Medulla oblongata (tissue), 1 donor: ENCODE data around the gene PAQR3.
"Not testable (repeated sequence)": the region's sequence is repeated elsewhere in the genome, so short reads cannot be mapped to it uniquely, and the experiment has no call there.

Experiments
- DNase-seq: peaks from one replicate; pipeline ENCODE4 v3.0.0-alpha.2; 2015; ENCODE audit errors: extremely low spot score

PAQR3 gene

DNA sequence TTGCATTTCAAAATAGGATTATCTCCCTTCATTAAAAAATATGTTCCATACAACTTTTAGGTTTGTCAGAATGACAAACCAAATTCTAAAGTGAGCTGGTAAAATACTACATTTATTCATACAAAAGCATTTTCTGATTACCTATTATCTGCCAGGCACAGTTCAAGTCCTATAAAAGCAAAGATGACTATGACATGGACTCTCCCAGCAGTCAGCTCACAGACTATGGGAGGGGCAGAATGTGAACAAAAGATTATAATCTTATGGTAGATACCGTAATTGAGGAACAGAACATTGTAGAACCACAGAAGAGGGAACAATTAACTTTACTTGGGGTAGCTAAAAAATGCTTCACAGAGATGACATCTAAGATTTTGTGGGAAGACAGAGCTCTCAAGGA lies 12.4 kb downstream of the PAQR3 start:
- no peak for DNase-seq

DNA sequence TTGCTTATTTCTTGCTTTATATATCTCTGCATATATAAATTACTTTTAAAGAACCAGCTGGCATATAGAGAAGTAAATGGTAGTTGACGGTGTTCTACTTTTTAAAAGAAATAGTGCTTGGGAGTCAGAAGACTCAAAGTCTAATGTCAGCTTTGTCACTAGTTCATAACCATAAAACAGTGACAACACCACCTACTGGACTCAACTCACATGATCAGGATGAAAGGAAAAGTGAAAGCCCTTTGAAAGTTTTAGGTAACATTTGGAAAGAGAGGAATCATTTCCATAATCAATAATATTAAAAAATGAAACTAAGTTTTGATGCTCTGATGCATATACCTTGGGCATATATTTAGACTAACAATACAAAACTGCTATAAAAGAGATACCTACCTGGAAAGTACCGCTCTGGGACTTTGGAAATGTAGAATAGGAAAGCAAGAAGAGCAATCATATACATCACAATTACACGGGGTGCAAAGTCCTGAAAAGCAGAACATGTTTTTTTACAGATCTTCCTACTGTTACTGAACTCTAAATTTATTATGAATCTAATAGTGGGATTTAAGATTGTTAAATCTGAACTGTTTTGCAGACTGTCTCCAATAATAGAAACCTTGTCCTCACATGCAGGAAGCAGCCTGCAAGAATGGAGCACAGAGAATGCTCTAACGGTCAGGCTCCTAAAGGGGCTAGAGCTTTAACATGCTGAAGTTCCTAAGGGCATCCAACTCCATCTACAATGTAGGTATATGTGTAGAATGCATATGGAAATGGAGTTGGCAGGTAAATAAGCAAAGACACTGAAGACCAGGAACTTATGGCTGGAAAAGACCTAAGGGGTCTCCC lies 15.6 kb downstream of the PAQR3 start:
- no peak for DNase-seq

DNA sequence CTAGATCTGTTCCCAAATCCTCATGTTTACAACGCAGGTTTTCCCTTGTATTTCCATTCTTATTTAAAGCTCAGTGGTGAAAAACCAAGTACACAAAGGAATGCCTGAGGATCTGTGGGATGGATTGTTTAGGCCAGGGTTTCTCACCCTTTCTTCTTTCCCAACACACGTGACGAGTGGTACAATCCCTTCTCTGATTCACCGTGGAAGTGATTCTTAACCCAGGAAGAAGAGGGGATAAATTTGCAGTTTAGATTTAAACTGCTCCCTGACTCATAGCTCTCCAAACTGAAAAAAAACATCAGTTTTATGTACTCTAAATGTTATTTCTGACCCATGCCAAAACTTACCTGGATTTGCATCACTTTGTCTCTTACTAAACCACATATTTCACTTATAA lies 17.0 kb downstream of the PAQR3 start:
- DNase-seq, result no peak

DNA sequence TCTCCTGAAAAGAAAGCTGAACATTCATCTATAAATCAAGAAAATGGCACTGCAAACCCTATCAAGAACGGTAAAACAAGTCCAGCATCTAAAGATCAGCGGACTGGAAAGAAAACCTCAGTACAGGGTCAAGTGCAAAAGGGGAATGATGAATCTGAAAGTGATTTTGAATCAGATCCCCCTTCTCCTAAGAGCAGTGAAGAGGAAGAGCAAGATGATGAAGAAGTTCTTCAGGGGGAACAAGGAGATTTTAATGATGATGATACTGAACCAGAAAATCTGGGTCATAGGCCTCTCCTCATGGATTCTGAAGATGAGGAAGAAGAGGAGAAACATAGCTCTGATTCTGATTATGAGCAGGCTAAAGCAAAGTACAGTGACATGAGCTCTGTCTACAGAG lies 28.6 kb downstream of the PAQR3 start:
- no peak for DNase-seq

DNA sequence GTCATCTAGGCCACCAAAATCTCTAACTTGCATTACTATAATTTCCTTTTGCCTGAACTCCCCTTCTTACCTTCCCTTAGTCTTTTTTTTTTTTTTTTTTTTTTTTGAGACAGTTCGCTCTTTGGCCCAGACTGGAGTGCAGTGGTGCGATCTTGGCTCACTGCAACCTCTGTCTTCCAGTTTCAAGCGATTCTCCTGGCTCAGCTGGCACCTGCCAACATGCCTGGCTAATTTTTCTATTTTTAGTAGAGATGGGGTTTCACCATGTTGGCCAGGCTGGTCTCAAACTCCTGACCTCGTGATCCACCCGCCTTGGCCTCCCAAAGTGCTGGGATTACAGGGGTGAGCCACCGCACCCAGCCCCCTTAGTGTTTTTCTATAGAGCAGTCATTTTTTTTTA lies 30.3 kb downstream of the PAQR3 start:
- not testable (repeated sequence) for DNase-seq

DNA sequence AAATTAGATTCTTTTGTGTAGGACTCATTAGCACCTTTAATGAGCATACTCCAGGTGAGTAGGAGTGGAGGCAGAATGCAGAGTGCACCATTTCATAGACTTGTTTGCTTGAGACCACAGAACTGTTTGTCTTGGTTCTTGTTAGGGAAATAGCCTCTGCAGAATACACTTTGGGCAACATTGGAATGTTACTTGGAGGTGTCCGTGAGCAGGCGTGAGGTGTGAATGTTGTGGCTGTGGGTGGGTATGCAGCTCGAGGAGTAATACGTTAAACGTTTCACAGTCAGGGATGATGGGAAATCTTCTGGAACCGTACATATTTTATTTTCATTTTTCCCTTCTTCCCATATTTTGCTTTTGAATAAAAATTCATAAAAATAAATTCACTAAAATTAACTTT lies 31.6 kb downstream of the PAQR3 start:
- no peak for DNase-seq

DNA sequence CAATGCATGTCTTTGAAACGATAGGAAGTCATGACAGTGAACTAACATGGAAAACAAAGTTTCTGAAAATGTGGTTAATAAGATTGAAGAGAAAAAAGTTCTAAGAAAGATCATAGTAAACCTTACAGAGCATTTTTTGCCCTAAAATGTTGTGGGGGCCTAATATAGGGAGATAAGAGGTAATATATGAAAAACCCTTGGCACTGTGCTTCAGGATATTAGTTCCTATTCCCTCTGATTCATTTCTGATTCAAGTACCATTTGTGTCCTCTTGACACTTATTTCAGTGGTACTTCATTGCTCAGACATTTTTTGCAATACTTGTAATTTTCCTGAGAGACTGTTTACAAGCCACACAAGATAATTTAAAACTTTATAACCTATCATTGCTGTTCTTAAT lies 35.1 kb downstream of the PAQR3 start:
- no peak for DNase-seq

DNA sequence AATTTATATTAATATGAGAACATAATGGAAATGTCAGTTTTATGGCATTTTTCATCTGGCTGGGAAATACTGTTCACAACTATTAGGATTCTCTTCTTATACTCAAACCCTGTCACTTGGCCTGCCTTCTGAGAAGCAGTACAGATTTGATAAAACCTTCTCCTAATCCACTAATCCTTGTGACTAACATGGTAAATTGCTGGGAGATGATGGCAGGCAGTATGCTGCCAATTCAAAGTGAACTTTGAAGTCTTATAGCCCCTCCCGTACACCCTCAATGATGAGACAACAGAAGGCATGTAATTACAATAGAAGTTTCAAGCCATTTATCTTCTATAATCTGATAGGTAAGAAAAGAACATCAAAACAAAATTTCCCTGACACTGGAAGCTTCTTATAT lies 36.9 kb downstream of the PAQR3 start:
- DNase-seq, result no peak

DNA sequence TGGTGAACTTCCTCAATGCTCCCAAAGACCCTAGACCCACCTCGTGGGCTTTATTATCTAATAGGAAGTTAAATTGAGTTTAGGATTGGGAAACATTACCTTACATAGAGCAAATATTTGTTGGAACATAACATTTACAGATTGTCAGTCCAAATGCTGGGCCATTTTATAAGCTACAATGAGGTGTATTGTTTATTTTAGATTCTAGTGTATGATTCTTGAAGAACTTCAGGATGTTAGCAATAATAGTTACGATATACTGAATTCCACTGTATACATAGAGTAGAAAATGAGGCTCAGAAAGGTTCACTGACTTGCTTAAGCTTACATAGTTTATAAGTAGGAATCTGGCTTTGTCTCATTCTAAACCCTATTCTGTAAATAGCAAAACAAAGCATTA lies 37.4 kb downstream of the PAQR3 start:
- no peak for DNase-seq

DNA sequence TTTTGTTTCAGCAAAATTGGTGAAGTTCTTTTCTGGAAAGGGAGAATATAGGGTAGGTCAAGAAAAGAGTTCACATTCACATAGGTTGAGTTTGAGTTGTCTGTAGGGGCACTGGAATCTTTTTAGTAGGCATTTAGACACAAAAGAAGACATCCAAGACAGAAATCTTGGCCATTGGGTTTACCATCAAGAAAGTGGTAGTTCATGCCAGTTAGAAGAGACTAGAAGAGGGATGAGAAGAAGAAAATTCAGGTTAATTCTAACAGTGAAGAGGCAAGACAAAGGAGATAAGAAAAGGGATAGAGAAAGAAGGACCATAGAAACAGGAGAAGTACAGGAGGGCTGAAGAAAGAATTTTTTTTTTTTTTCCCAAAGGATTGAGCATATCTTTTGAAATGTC lies 39.9 kb downstream of the PAQR3 start:
- DNase-seq, result no peak

DNA sequence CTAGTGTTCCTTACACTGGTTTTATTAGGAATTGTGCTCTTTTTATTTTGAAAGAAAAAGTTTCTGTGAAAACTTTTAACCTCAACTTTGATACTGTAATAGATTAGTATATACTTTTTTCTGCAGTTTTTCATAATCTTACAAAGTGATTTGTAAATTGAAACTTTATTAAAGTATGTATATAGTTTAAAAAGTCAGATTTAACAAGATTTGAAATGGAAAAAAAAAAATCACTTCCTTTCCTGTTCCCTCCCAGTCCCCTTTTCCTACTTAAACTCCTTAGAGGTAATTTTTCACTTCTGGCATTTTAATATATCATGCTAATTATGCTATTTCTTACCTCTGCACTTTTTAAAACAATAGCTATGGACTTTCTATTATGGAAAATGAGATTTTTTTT lies 49.3 kb downstream of the PAQR3 start:
- DNase-seq, result no peak

DNA sequence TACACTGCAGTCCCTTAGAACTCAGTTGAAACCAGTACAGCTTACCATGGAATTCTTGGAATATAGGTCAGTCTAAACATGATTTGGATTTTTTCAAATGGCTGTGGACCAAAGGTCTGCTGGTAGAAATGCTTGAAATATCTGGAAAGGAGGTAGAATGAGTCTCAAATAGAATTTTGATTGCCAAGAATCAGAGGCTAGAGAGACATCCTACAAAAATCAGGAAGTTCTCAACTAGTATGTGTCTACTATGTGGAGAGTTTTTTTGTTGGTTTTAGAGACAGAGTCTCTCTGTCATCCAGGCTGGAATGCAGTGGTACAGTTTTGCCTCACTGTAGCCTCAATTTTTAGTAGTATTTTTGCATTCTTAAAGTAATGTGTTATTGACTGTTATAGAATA lies 53.6 kb downstream of the PAQR3 start:
- no peak for DNase-seq

DNA sequence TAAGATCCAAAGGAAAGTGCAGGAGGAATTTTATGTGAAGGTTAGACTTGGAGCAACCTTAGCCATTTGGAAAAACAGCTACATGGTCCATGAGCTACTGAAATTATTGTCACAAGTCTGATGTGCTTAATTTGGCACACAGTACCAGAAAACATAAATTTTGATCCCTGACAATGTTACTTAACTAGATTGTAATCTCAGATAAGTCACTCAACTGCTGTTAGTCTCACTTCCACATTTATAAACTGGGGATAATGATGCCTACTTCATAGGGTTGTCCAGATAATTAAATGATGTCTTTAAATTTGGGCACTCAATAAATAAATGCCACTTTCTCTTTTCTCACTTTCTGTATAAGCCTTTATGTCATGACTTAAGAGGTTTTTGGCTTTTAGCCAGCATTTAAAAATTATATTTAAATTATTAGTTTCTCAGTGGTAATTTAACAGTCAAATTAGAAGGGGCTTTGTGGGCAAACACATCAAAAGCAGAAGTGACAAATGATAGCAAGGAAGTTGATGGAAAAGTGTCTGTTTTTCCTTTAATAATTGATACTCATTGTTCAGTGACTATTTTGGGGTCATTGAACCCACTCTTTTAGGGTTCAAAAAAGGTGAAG lies 58.3 kb downstream of the PAQR3 start:
- DNase-seq, result no peak

DNA sequence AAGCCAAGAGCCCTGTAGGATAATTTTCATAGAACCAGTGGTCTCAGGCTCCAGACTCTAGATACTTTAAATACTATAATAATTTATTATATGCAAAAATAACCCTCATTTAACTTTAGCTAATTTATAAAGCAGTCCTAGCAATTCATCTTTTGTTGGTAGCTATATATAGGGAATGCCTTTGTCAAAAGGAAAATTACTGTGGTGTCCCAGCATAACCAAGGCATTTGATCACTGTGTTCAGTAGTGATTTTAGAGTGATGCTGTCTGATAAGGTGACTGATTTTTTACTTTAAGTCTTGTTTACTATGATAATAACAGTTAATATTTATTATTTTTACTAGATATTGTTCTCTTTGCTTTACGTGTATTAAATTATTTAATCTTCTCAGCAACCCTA lies 61.2 kb downstream of the PAQR3 start:
- DNase-seq, result no peak

DNA sequence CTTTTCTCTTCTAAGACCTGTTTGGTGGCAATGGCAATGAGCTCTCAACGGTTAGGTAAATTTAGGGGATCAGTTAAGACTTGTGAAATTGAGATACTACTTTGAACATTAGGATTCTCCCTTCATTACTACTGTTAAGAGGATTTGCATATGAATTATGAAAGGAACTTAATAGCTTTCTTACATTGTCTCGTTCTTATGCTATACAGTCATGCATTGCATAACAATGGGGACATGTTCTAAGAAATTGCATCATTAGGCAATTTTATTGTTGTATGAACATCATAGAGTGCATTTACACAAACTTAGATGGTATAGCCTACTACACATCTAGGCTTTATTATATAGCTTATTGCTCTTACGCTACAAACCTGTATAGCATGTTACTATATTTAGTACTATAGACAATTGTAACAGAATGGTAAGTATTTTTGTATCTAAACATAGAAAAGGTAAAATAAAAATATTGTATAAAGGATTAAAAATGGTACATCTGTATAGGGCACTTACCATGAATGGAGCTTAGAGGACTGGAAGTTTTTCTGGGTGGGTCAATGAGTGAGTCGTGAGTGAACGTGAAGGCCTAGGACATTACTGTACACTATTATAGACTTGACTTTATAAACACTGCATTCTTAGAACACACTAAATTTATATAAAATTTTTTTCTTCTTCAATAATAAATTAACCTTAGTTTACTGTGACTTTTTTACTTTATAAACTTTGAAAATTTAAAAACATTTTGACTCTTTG lies 62.5 kb downstream of the PAQR3 start:
- DNase-seq, result no peak

DNA sequence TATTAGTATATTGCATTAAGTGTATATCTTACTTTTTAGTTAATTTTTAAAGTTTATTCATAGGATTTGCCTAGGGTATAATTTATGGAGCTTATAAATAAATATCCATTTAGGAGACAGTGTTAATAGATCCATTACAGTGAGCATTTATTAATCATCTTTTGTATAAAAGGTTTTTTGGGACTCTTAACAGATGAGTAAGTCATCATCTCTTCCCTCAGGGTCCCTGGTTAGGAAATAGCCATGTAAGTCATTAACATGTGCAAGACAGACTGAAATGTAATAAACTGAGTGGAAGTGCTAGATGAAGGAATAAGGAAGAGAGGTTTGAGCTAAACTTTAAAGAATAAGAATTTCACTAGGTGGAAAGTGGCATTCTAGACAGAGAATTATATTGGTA lies 69.2 kb downstream of the PAQR3 start:
- no peak for DNase-seq

DNA sequence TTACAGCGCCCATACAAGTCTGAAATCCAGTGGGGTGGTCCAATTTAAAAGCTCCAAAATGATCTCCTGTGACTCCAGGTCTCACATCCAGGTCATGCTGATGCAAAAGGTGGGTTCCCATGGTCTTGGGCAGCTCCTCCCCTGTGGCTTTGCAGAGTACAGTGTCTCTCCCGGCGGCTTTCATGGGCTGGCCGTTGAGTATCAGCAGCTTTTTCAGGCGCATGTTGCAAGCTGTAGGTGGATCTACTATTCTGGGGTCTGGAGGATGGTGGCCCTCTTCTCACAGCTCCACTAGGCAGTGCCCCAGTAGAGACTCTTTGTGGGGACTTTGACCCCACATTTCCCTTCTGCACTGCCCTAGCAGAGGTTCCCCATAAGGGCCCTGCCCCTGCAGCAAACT lies 70.5 kb downstream of the PAQR3 start:
- DNase-seq, result not testable (repeated sequence)

DNA sequence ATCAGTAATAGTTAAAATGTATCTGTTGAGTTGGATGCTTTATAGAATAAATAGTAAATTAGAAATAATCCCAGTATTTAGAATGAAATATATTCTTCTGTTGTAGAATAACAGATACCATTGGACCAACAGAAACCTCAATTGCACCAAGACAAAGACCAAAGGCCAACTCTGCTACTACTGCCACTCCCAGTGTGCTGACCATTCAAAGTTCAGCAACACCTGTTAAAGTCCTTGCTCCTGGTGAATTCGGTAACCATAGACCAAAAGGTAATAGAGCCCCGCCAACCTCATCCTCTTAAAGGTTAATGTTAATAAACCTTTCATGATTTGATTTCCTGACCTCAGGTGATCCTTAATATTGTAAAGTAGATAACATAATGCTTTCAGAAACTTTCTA lies 73.8 kb downstream of the PAQR3 start:
- DNase-seq, result no peak

DNA sequence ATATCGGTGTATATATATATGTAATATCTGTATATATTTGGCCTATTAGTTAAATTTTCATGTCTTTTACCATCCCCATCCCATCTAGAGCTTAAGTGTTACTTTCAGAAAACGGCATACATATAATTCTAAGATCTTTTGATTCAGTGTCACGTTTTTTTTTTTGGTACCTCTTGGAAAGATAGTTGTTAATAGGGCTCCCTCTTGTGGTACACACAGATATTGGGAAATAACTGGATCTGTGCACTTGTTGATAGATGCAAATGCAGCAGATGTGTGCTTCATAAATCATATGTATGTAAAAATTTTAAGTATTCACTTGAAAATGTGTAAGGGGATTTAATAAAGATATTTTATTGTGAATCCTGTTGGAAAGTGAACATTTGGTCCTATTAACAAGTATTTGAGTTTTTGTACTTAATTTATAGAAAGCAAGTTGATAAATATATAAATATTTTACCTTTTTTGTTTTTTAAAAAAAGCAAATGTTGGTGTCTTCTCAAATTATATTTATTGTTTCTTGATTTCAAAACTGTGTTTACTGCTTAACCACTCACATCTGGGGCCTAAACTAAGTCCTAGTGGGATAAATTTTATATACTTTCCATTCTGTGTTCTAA lies 74.7 kb downstream of the PAQR3 start:
- peak; percentile 86 for DNase-seq

DNA sequence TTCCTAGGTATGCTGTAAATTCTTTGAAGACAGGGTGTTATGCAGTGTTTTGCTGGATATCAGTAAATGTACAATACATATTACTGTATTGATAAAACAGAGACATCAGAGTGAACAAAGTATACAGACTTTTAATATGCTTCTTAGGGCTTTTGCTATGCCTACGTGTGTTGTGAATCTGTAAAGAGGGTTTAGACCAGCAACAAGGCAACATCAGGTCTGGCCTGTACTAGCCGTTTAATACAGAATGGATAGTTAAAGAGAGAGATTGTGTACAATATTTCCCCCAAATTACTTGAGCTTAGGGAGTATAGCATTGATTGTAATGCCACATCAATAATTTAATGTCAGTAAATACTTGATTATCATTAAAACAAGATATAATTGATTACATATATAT lies 75.2 kb downstream of the PAQR3 start:
- no peak for DNase-seq

DNA sequence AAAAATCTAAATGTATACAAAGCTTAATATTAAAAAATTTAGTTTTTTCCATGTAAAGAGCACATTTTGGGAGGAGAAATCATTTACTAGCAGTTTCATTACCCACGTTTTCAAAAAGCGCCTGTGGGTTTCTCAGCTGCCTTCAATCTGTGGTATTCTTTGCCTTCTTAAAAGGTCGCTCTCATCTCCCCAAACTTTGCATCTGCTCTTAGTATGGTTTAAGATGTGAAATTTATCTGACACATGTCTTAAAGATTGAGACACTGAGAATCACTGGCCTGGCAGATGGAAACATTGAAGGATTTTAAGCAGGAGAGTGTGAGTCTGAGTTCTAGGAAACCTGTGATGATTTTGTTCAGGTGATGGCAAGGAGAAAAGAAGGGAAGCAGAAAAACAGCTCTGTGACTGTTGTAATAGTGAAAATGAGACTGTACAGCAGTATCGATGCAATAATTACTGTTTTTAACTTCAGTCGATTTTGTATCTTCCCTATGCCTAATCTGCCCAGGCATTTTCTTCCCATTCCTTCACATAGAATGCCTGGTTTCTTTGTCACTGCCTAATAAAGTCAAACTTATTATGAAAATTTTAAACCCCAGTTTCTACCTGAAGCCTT lies 75.9 kb downstream of the PAQR3 start:
- DNase-seq, result no peak

DNA sequence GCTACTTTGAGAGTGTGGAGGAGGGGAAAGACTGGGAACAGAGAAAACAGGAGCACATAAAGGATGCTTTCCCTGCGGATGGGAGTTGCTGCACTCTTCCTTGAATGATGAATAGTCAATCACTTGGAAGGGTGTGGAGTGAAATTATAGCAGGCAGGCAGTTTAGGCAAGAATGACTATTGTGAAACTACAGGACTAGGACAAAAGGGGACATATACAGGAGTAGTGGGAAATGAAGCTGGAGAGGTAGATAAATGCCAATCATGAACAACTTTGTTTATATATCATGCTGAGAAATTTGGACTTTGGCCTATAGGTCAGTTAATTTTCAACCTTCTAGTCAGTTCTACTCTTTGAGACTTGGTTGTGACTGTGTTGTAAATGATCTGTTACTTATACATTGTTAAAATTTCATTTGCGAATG lies 76.9 kb downstream of the PAQR3 start:
- no peak for DNase-seq
